GM21526 (cell line): ENCODE measurements around the gene SMPDL3B.
A peak's percentile ranks its signal among the peaks of the same experiment; 100 is the strongest.

Source experiments
- ATAC-seq: cut with Tn5 transposase; IDR thresholded peaks from one replicate; pipeline ENCODE4 v1.9.1; 2021; ENCODE audit warnings: moderate library complexity; ENCODE audit not compliant: unreplicated experiment, low FRiP score

SMPDL3B gene, protein sequence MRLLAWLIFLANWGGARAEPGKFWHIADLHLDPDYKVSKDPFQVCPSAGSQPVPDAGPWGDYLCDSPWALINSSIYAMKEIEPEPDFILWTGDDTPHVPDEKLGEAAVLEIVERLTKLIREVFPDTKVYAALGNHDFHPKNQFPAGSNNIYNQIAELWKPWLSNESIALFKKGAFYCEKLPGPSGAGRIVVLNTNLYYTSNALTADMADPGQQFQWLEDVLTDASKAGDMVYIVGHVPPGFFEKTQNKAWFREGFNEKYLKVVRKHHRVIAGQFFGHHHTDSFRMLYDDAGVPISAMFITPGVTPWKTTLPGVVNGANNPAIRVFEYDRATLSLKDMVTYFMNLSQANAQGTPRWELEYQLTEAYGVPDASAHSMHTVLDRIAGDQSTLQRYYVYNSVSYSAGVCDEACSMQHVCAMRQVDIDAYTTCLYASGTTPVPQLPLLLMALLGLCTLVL

DNA sequence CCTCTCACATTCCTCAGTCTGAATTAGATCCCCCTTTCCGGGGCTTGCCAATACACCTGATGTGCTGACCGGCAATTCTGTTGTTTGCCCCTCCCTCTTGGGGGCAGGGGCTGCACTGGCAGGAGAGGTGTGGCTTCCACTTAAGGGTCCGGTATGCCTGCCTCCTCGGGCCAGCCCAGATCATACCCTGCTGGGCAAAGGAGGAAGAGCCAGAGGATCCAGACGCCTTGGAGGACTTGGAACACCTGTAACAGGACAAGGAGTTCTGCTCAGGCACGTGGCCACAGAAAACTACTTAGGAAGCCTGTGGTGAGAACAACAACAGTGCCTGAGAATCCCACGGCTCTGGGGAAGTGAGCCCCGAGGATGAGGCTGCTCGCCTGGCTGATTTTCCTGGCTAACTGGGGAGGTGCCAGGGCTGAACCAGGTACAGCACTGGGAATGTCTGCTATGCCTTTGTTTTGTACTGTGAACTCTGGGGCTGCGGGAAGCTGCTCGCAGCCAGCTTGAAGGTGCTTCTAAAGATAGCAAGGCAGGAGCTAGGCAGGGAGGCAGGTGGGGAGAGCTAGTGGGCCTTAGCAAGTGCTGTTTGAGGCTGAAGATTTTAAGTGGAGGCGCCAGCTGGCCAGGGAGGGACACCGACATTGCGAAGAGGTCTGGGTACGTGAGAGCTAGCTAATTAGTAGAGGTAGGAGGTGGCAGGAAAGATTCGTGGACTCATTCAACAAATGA is at the start of gene SMPDL3B:
Gene SMPDL3B, plus strand, starts transcription at position 183 of the 732 bp plus-strand sequence. Its CDS starts 184 bp downstream, at position 367.
- ATAC-seq: no peak

DNA sequence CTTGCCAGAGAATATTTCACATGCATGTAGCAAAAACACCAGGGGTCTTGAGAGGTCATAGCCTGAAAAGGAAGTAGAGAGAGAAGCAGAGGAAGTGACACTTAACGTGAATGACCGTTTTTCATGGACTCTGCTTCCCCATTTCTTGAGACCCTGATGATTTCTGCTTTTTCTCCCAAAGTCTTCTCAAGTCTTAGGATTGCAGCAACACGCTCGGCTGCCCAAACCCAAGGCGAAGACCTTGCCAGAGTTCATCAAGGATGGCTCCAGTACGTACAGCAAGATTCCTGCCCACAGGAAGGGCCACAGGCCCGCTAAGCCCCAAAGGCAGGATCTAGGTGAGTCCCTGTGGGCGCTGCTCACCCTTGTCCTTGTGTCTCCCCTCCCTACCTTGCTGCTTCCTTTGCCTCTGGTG is 49.7 kb upstream of the SMPDL3B start:
- ATAC-seq: no peak

DNA sequence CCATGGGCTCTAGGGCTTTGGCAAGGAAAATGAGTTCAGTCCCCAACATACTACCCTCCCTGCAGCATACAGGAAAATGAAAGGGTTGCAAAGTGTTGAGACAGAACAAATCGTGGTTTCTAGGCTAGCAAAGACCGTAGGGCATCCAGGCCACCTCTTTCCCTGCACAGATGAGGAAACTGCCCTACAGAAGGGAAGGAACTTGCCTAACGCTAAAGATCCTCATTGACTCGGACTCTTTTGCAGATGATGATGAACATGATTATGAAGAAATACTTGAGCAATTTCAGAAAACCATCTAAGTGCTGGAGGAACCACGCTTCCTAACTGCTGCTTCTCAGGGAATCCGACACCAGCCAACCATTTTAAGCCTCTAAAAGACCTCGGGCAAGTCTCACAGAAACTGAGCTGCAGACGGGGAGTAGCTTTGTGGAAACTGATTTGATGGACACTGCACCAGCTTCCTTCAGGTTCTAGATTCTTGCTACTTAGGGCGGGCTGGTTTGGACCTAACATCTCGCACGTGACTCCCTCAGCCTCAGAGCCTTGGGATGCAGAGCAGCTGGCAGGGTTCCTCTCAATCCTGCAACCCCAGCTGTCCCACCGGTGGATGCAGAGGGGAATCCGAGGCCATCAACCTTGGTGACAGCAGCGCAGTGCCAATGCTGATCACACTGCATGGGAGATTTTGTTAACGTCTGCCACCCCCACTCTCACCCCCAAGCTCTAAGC is 49.0 kb upstream of the SMPDL3B start:
- ATAC-seq: no peak

DNA sequence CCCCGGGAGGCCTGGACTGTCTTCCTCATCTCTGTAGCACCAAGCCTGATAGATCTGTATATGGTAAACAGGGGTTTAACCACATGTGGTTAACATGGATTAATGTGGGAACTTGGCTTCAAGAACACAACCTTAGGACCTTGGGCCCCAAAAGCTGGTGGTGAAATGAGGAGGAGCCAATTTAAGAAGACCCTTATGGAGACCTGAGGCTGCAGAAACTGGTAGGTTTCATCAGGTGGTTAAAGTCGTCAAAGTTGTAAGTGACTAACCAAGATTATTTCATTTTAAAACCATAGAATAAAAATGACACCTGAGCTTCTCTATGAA is 48.5 kb upstream of the SMPDL3B start:
- ATAC-seq: no peak

DNA sequence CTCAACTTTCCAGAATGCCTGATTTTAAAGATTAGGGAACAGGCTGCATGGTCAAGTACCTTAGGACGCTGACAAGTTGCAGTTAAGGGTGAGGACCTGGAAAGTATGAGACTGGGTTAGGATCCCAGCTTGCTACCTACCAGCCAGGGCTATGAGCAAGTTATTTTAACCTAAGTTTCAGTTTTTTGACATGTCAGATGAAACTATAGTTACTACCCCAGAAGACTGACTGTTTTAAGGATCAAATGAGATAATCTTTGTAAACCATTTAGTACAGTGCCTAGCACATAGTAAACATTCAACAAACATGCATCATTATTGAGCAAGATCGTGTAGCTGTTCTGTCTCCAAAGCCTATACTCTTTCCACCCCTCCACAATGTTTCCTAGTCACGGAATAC is 48.1 kb upstream of the SMPDL3B start:
- no peak for ATAC-seq

DNA sequence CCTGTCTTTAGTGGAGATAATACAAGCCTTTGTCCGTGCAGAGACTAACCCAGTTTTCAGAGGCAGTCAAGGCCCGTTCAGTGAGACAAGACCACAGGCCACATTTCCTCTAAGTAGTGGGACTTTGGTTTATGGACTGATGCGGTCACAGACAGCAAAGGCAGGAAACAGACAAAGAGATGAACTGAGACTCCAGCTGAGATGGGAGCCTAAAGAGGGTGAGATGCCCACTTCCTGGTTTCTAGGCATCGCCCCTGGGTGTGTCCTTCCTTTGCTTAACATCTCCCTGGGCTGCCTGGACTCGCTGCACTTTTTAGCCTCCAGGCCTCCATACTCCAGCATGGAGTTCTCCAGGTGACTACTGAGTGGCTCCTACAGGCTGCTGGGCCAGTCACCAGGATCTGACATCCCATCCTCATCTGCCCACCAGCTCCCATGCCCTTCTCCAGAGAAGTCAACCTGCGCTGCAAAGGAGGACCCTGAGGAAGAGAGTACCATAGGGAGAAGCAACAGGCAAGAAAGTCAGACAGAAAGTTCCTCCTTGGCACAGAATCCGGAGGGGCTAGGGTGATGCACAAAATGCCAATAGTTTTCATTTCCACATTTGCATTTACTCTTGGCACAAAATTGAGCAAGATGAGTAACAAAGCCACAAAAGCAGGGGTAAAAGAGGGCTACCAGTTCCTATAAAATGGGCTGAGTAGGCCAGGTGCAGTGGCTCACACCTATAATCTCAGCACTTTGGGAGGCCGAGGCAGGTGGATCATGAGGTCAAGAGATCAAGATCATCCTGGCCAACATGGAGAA is 47.4 kb upstream of the SMPDL3B start:
- no peak for ATAC-seq

DNA sequence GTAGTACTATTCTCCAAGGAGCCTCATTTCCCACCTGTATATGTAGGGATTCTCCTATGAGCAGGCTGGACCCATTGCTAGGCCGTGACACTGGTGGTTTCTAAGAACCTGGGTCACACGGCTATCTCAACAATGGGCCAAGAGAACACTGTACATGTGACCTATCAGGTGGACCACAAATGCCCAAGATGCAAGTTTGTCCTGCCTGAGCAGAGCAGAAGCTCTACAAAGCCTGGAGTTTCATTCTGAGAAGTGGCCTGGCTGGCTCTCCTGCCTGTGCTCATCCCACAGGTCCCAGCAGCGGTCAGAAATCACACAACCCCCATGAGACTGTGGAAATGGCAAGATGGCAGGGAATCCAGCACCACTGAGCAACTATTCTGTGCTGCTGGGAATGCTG is 45.3 kb upstream of the SMPDL3B start:
- ATAC-seq: no peak

DNA sequence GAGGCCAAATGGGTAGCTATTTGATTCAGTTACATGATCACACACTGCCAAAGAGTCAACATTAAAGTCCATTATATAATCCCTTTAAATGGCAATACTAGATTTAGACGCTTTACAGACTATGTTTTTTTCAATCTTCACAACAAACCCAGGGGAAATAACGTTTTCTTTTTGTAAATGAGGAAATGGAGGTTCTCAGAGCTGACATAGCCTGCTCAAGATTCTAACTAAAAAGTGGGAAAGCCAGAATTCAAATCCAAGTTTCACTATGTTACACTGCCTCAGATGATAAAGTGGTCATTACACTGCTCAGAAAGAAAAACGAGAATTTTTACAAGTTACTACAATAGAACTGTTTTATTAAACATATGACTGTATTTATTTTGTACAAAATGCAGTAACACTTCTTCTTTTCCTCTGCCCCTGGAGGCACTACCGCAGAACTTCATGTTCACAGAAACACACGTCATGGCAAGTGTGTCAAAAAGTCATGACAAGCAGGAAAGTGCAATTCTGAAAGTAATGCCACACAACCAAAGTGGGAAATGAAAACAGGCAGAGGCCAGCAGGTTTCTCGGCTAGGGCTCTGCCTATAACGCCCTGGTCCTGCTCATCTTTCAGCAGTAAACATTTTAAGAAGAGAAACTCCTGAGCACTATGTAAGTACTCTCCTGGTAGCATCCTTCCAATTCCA is 43.5 kb upstream of the SMPDL3B start:
- ATAC-seq: peak; percentile 41

DNA sequence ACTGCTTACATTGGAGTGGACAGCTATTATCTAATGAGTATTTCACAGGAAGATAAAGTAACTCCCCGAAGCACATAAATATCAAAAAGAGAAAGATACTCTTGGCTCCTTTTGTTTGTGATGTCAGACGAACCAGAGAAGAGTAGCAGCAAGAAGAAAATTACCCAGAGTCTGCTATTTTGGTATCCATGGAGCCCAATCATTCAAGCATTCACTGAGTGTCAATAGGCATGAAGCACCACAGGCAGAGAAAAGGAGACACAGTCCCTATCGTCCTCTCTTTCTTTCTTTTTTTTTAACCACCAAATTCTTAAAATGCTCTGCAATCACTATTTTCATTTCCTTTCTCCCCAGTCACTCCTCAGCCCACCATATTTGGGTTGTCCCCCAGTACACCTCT is 40.3 kb upstream of the SMPDL3B start:
- ATAC-seq: no peak

DNA sequence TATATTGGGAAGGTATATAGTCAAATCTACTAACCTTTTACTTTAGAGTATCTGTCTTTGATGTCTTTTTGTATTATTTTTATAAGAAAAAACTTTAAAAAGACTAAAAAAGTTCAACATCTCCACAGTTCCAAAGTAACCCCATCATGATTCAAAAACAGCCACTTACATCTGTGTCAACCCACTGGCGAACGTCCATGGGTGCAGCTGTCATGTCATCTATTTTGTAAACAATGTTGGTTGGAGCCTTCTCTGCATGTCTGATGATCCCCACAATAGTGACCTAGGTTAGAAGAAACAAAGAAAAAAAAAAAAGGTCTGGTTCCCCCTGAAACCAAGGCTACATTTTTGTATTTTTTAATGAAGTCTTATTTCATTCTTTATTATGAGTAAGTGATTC is 28.0 kb upstream of the SMPDL3B start:
- no peak for ATAC-seq

DNA sequence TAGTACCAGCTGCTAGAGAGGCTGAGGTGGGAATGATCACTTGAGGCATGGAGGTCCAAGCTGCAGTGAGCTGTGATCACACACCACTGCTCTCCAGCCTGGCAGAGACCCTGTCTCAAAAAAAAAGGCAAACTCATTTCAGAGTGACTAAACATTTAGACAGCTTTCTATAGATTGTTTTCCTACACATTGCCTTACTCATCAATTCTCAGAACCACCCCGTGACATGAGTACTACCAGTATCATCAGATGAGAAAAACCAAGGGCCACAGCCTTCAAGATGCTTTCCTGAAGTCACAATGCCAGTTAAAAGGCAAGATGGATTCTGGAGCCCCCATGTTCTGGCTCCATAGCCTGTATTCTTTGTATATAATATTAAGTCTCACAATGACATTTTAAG is 22.4 kb upstream of the SMPDL3B start:
- ATAC-seq: no peak

DNA sequence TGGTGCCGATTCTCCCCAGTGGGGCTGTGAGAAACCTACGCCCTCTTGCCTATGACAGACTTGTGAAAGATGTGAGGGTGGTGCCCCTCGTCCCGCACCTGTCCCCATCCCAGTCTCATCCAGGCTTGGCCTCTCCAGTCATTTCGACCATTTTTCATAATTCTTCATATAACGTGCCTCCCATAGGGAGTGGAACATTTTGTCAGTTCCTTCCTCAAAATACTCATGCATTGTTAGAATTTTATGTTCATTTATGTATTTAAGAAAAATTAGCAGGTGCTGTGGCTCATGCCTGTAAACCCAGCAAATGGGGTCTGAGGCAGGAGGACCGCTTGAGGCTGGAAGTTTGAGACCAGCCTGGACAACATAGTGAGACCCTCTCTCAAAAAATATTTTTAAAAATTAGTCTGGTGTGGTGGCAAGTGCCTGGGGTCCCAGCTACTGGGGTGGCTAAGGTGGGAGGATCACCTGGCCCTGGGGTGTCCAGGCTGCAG is 19.7 kb upstream of the SMPDL3B start:
- peak; percentile 1 for ATAC-seq

DNA sequence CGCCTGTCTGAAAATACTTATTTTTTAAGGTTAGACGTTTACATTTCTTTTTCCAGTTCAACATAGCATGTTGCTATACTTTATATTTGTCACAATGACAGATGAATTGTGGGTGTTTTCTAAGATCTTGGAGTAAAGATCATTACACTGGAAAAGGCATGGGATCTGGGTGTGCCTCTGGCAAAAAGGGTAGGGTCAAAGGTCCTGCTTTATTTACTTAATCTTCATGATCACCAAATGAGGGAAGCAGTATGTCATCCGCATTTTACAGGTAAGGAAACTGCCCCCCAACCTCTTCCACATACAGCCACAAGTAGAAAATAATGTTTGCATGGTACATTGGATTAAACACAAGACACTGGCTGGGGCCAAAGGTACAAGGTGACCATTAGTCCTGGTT is 12.5 kb upstream of the SMPDL3B start:
- ATAC-seq: no peak

DNA sequence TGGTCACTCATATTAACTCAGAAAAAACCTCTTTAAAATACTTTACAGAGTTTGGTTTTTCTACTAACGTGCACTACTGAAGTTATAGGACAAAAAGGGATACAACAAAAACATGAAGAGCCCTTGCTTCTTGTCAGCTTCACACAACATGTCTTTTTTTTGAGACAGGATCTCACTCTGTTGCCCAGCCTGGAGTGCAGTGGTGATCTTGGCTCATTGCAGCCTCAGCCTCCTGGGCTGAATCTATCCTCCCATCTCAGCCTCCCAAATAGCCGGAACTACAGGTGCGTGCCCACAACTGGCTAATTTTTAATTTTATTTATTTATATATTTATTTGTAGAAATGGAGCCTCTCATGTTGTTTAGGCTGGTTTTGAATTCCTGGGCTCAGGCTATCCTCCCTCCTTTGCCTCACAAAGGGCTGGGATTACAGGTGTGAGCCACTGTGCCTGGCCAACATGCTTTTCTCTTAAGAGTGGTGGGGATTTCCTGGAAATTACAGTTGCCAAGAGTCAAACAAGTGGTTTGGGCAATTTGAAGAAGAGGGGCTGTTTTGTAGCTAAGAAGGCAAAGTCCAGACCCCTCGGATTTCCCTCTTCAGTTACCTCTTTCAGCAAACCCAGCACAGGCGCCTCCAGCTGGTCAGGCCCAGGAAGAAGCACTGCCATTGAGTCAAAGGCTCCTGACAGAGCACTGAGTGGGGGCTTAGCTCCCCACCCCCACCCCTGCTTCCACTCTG is 6.4 kb upstream of the SMPDL3B start:
- no peak for ATAC-seq

DNA sequence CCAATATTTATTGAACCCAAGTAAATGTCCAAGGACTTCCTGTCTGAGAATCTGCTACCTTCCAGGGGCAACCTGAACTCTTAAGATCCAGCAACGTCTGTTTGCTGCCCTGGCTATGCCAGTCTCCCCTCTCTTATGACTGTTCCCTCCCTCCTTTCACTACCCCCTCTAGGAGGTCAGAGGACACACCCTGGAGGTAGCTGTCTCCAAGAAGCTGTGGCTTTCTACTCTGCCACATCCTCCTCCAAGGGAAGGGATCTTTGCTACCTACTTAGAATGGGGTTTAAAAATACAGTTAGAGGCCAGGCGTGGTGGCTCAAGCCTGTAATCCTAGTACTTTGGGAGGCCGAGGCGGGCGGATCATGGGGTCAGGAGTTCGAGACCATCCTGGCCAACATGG is 3.6 kb upstream of the SMPDL3B start:
- ATAC-seq: no peak

DNA sequence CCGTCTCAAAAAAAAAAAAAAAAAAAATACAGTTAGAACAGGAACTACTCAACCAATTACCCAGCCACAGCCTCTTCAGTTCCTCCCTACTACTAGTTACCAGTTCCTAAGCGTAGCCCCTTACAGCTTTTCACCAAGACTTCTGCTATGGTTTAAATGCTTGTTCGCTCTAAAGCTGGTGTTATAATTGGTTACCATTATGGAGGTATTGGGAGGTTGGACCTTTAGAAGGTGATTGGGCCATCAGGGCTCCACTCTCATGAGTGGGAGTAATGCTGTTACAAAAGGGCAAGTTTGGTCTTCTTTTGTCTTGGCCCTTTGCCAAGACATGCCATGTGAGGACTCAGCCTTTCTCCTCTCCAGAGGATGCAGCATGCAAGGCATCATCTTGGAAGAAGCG is 3.0 kb upstream of the SMPDL3B start:
- no peak for ATAC-seq

DNA sequence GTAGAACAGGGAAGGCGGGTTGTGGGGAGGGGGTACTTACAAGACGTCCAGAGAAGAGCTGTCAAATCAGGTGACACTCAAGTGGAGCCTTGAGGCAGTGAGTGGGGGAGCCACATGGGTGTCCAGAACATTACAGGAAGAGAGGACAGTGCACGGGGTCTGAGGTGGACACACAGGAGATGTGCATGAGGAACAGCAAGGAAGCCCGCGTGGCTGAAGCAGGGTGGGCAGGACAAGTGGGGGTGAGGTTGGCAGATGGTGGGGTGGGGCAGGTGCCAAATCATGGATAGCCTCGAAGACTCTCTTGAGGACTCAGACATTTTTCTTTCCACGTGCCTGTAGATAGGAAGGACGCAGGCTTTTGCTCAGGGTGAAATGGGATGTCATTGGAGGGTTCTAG is 921 bp downstream of the SMPDL3B start:
- no peak for ATAC-seq

DNA sequence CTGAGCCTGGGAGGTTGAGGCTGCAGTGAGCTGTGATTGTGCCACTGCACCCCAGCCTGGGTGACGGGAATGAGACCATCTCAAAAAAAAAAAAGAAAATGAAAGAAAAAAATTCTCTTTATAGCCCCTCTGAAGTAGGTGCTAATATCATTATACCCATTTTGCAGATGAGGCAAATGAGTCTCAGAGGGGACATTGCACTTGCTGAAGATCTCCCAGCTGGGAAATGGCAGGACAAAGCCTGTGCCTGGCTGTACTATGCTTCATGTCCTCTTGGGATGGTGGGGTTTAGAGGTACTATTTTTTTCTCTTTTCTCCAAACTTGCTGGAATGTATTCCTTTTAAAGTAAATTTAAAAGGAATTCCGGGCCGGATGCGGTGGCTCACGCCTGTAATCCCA is 1.6 kb downstream of the SMPDL3B start:
- ATAC-seq: no peak

DNA sequence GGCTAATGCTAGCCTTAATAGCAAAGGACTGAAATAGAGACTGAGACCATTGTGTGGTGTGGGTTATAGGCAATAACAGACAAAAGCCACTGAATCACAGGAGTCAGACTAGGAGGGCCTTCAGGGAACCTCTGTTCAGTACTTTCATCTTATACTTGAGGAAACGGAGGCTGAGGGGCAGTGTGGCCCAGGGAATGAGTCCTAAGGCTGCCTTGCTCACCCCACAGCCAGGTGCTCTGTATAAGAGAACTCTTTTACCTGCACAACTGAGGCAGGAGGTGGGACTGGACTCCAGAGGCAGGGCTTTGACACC is 2.7 kb downstream of the SMPDL3B start:
- no peak for ATAC-seq
